Thoracic aorta (tissue), 2 donors: ENCODE data around the gene TEAD4. TPM values are rescaled to one million over a fixed set of nuclear protein-coding genes. Genes with fewer than 3 reads are reported as not detected.

Experiments
- ATAC-seq: fragments of 150-250 bp; one replicate; pipeline ENCODE4 v1.8.0; 2017; ENCODE audit warnings: low read depth; ENCODE audit not compliant: insufficient number of reproducible peaks, low FRiP score
- DNase-seq: peaks from one replicate; pipeline ENCODE4 v3.0.0-alpha.2; 2020; ENCODE audit warnings: low spot score
- H3K27ac ChIP-seq, 2 donors: fragments of 200-600 bp; sonication (generic); 1 replicate in 1 of 2; 2 replicates in 1 of 2; pipeline ENCODE4 v1.5.1; 2016; ENCODE audit warnings: mild to moderate bottlenecking in 2 of 2, moderate library complexity in 2 of 2
- H3K27me3 ChIP-seq: fragments of 200-600 bp; sonication (generic); replicated peaks from 2 replicates; pipeline ENCODE4 v1.6.0; 2016; ENCODE audit warnings: mild to moderate bottlenecking; ENCODE audit not compliant: insufficient read depth
- H3K36me3 ChIP-seq: fragments of 200-600 bp; sonication (generic); one replicate; pipeline ENCODE4 v1.5.1; 2016
- H3K4me1 ChIP-seq, 2 donors: fragments of 200-600 bp; sonication (generic); 1 replicate in 1 of 2; 2 replicates in 1 of 2; pipeline versions ENCODE4 v1.5.1 to v1.6.0; 2016; ENCODE audit warnings: low read depth in 2 of 2, mild to moderate bottlenecking in 1 of 2; ENCODE audit not compliant: control insufficient read depth in 1 of 2
- H3K4me3 ChIP-seq: fragments of 200-600 bp; sonication (generic); 2 replicates; pipeline ENCODE4 v1.5.1; 2016; ENCODE audit warnings: mild to moderate bottlenecking
- H3K9me3 ChIP-seq: fragments of 200-600 bp; sonication (generic); 2 replicates; pipeline ENCODE4 v1.5.1; 2016
- CTCF ChIP-seq: fragments of 200-600 bp; sonication (generic); IDR thresholded peaks from one replicate; pipeline ENCODE4 v1.5.1; 2019; ENCODE audit warnings: antibody characterized with exemption
- total RNA-seq, 2 donors: library from RNA; depleted of rRNA; stranded (reverse); fragments of >200 nt; gene quantifications; one replicate each; pipeline versions ENCODE4 v1.1.0 to v1.2.3, GENCODE V29; 2016

Gene TEAD4
- total RNA-seq, 2 donors from 2014 or later: 42.5 to 62.6 TPM

- H3K27me3 ChIP-seq: no peaks in the 10 kb centered on the region
- no peak overlapping the region for H3K27ac ChIP-seq
- no peak for ATAC-seq
- H3K4me3 ChIP-seq: no peak overlapping the region
- DNase-seq: no peak
- H3K9me3 ChIP-seq: no peaks in the 10 kb centered on the region
- H3K4me1 ChIP-seq: no peaks in the 10 kb centered on the region
- no peaks in the 10 kb centered on the region for H3K36me3 ChIP-seq
- TF ChIP-seq CTCF: no peak
Observed at GRCh38 chr12:2984249-2984648, 25.1 kb downstream of the TEAD4 start.

- TF ChIP-seq CTCF: no peak
- H3K27ac ChIP-seq: no peak overlapping the region
- ATAC-seq: no peak
Observed at GRCh38 chr12:2984698-2985097, 25.5 kb downstream of the TEAD4 start.

GRCh38 chr12:2986876-2987275 lies 27.7 kb downstream of the TEAD4 start:
- H3K9me3 ChIP-seq: peaks cover 3% of the 10 kb centered on the region
- no peaks in the 10 kb centered on the region for H3K36me3 ChIP-seq
- no peak for ATAC-seq
- H3K27me3 ChIP-seq: no peaks in the 10 kb centered on the region
- no peak overlapping the region for H3K27ac ChIP-seq
- no peaks in the 10 kb centered on the region for H3K4me1 ChIP-seq
- DNase-seq: no peak
- no peak overlapping the region for H3K4me3 ChIP-seq
- TF ChIP-seq CTCF: no peak

More at GRCh38 chr12:2984698-2985097, 25.5 kb downstream of the TEAD4 start:
- no peaks in the 10 kb centered on the region for H3K27me3 ChIP-seq
- no peak overlapping the region for H3K4me3 ChIP-seq
- no peaks in the 10 kb centered on the region for H3K36me3 ChIP-seq
- no peaks in the 10 kb centered on the region for H3K4me1 ChIP-seq
- H3K9me3 ChIP-seq: peaks cover 3% of the 10 kb centered on the region
- no peak for DNase-seq

- H3K27ac ChIP-seq: no peak overlapping the region
- H3K36me3 ChIP-seq: no peaks in the 10 kb centered on the region
- ATAC-seq (no peak), DNase-seq (no peak)
- no peaks in the 10 kb centered on the region for H3K4me1 ChIP-seq
- H3K27me3 ChIP-seq: no peaks in the 10 kb centered on the region
- no peak overlapping the region for H3K4me3 ChIP-seq
- H3K9me3 ChIP-seq: peaks cover 3% of the 10 kb centered on the region
- TF ChIP-seq CTCF: no peak
Observed at GRCh38 chr12:2988494-2988893, 29.3 kb downstream of the TEAD4 start.

GRCh38 chr12:2992724-2993123 lies 33.5 kb downstream of the TEAD4 start:
- no peak overlapping the region for H3K27ac ChIP-seq
- DNase-seq (no peak), ATAC-seq (no peak)
- H3K9me3 ChIP-seq: peaks cover 3% of the 10 kb centered on the region
- no peaks in the 10 kb centered on the region for H3K4me1 ChIP-seq
- H3K36me3 ChIP-seq: no peaks in the 10 kb centered on the region
- TF ChIP-seq CTCF: no peak
- no peaks in the 10 kb centered on the region for H3K27me3 ChIP-seq
- no peak overlapping the region for H3K4me3 ChIP-seq
